HG03135 (cell line): ENCODE measurements around the gene NCS1.

Source experiments
- ATAC-seq: cut with Tn5 transposase; IDR thresholded peaks from one replicate; pipeline ENCODE4 v1.9.1; 2021; ENCODE audit warnings: mild to moderate bottlenecking, moderate library complexity; ENCODE audit not compliant: unreplicated experiment

NCS1 gene

DNA sequence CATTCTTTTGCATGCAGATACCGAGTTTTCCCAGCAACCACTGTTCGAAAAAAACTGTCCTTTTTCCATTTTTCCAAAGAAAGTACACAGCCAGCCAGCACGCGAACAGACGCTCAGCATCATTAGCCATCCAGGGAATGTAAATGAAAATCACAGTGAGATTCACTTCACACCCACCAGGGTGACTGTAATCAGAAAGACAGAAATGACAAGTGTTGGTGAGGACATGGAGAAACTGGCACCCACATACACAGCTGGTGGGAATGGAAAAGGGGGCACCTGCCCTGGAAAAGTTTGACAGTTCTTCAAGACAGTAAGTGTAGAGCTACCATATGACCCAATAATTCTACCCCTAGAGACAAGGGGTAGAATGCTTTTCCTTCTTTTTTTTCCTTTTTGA lies 25.0 kb upstream of the NCS1 start:
- ATAC-seq: no peak

DNA sequence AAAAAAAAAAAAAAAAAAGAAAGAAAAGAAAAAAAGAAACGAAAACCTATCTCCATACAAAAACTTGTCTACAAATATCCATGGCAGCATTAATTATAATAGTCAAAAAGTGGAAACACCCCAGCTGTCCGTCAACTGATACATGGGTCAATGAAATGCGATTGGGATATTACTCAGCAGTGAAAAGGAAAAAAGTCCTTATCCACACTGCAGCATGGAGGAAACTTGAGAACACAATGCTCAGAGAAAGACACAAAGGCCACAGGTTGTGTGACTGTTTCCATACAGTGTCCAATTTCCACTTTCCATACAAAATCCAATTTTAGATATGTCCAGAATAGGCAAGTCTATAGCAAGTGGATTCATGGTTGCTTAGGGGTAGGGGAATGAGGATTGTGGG lies 24.3 kb upstream of the NCS1 start:
- no peak for ATAC-seq

- no peak for ATAC-seq
These were observed 23.2 kb upstream of the NCS1 start for GRCh38 chr9:130149031-130149430.

- ATAC-seq: no peak
These were observed 22.4 kb upstream of the NCS1 start for GRCh38 chr9:130149654-130150286.

DNA sequence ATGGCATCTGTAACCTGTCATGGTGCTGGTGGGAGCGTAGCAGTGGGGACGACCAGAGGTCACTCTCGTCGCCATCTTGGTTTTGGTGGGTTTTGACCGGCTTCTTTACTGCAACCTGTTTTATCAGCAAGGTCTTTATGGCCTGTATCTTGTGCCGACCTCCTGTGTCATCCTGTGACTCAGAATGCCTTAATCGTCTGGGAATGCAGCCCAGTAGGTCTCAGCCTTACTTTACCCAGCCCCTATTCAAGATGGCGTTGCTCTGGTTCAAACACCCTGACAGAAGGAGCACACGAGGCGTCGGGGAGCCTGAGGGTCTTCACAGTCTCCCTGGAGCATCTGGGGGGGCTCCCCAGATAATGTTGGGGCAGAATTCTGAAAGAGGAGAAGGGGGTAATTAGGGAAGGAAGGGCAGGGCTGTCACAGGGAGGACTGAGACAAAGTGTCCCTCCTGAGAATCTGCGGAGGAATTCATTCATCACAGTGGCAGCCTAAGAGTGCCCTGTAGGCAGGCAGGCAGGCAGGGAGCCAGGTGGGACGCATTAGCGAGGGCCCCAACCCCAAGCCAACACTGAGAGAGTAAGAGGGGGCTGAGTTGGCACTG lies 21.3 kb upstream of the NCS1 start:
- ATAC-seq: no peak

GRCh38 chr9:130154816-130155215 lies 17.4 kb upstream of the NCS1 start:
- no peak for ATAC-seq

GRCh38 chr9:130155647-130156046 lies 16.6 kb upstream of the NCS1 start:
- no peak for ATAC-seq

DNA sequence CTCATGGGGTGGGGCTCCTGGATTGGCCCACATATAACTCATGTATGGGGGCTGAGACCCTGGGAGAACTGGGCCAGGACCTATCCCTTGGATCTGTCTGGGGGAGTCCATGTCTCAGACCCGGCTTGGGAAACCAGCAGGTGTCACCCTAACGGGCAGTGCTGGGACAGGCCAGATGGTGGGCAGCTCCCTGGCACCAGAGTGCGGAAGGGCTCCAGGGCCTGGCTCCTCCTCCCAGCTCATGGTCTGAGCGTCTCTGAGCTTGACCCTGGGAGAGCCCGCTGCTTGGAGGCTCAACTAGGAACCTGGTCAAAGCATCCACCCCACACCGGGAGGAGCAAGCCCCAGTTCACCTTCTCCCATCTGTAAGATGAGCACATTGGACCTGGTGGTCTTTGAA lies 15.5 kb upstream of the NCS1 start:
- no peak for ATAC-seq

GRCh38 chr9:130157079-130157478 lies 15.1 kb upstream of the NCS1 start:
- no peak for ATAC-seq

DNA sequence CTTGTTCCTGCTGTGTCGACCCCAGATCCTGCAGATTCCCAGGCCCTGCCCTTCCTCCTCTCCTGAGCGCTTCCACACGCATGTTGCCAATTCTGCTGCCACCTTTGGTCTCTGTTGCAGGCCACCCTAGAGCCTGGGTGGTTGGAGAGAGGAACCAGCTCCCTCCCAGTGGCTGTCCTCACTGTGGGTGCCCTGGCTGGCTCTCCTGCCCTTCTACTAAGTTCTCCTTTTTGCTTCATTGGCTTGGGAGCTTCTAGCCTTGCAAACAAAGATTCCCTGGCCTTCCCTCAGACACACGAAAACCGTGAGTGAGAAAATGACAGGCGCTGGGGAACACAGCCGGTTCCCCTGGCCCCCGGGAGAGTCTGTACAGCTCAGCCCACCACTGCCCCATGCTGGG lies 14.2 kb upstream of the NCS1 start:
- ATAC-seq: no peak

- no peak for ATAC-seq
These were observed 13.1 kb upstream of the NCS1 start for GRCh38 chr9:130159057-130159456.

DNA sequence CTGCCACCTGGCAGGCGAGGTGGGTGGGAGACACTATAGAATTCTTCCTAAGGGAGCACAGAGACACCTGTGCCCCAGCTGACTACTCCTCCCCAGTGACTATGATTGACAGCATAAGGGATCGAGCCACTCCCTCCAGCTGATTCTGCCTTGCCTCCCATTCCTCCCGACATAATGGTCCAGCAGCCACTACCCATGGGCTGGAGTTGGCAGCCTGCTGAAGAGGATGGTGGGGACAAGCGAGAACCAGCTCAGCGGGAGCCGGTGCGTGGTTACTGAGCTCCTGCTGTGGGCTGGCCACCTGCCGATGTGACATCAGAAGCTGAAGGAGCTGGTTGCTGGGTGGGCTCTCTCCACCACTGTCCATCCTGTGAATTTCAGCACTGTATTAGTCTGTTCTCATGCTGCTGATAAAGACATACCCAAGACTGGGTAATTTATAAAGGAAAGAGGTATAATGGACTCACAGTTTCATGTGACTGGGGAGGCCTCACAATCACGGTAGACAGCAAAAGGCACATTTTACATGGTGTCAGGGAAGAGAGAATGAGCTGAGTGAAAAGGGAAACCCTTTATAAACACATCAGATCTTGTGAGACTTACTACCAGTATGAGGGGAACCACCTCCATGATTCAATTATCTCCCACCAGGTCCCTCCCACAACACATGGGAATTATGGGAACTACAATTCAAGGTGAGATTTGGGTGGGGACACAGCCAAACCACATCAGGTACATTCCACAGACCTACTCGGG lies 12.1 kb upstream of the NCS1 start:
- ATAC-seq: no peak

DNA sequence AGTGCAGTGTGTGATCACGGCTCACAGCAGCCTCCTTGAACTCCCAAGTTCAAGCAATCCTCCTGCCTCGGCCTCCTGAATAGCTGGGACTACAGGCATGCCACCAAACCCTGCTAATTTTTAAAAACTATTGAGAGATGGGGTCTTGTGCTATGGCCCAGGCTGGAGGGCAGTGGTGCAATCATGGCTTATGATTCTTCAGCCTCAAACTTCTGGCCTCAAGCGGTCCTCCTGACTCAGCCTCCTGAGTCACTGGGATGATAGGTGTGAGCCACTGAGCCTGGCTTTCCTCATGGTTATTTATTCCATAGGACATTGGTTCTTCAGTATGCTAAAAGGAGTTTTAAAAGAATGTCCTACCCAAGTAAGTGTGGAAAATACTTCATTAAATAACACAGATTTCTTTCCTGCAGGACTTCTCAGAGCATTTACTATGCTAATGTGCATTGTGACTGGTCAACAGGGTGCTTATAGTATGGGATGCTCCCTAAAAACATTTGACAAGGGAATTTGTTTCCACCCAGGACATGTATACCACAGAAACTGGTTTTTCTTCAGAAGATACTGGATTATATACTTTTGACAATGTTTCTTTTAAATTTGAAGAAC lies 11.2 kb upstream of the NCS1 start:
- ATAC-seq: no peak

DNA sequence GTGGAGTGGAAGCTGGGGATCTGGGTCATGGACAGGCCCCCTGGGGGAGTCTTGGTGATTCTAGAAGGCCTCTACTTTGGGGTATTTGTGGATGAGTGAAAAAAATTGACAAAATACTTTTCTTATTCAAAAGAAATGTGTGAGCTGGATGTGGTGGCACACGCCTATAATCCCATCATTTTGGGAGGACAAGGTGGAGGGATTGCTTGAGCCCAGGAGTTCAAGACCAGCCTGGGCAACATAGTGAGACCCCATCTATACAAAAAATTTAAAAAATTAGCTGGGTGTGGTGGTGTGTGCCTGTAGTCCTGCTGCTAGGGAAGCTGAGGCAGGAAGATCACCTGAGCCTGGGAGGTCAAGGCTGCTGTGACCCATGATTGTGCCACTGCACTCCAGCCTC lies 6.6 kb upstream of the NCS1 start:
- ATAC-seq: no peak

GRCh38 chr9:130166399-130166798 lies 5.8 kb upstream of the NCS1 start:
- no peak for ATAC-seq

DNA sequence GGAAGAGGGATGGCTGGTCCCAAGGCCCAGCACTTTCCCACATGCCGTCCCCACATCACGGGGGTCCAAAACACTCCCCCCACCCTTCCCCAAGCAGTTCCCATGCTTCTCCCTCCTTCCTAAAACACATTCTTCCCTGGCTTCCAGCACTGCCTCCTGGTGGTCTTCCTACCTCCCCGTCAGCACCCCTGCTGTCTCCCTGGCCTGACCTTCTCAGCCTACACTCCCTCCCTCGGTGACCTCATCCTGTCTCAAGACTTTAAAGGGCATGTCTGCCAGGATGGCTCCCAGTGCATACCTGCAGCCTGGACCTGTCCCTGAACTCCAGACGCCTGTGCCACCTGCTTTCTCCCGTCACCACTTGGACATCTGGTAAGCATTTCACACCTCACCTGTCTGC lies 4.3 kb upstream of the NCS1 start:
- no peak for ATAC-seq

DNA sequence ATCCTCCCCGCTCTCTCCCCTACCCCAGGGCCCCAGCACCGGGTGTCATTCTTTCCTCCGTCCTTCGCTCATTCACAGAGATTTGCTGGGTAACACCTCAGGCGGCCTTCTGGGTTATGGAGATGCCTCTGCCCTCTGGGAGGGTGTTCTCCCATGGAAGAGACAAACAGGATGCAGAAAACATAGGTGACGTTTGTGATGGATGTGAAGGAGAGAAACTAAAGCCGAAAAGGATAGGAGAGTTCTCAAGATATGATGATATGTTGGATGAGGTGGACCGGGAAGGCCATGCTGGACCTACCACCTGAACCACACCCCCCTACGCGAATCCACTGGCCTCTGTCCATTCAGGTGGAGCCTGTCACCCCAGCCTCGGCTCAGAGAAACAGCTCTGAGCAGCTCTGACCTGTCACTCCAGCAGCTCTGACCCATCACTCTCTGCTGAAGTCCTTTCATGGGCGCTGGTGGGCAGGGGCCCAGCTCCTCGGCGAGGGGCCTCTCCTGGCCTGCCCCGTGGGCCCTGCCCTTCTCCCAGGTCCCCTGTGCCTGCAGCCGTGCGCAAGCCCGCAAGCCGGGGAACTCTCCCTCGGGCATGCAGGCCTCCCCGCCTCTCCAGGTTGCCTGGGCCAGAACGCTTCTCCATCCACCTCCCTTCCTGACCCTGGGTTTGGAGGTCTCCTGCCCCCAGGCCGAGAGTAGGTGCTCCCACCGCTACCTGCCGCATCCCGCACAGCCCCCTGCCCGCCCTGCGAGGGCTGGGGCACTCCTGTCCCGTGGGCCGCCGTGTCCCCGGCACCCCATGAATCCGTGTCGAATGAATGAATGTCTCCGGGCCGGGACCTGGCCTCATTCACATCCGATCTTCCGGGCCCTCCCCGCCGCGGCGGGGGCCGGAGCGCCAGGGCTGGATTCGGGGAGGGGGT lies 717 bp upstream of the NCS1 start:
- ATAC-seq: no peak

- ATAC-seq: no peak
These were observed 858 bp downstream of the NCS1 start for GRCh38 chr9:130172858-130173665.

DNA sequence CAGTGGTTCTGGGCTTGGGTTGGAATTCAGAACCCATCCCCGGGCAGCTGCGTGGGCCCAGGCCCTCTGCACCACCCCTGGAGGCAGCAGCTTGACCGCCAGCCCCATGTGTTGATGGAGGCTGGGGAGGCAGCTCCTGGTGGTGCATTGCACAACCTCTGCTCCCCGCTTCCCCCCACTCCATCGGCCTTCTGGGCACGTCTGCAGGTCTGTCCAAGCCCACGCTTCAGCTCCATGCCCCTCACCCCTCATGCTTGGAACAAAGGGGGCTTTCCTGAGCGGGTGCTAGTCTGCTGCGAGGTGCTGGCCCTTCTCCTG lies 1.4 kb downstream of the NCS1 start:
- no peak for ATAC-seq

DNA sequence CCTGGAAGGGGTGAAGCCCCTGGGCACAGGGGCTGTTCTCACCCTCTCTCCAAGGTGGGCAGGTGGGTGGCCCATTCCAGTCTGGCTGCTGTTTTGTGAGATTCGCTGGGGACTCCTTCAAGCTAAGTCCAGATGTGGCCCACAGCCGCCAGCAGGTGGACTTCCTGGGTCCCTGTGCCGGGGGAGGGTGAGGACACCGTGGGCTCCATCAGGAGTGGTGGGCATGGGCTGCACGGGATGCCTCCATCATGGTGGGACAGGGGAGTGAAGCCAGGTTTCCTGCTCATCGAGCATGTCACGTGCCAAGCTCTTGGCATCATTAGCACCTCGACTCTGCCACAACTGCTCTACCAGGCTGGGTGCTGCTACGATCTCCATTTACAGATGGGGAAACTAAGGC lies 1.8 kb downstream of the NCS1 start:
- ATAC-seq: no peak
